HAP-1 (cell line): Measurements from ENCODE around the gene RIMS3.

Source experiments
- DNase-seq, 2 experiments: peaks; one replicate each; pipeline ENCODE4 v3.0.0-alpha.2; 2016 to 2020; ENCODE audit warnings: low spot score in 2 of 2
- H3K27me3 ChIP-seq: fragments of 250-450 bp; sonication (Bioruptor Pico); 2 replicates; pipeline ENCODE4 v1.5.1; 2020; ENCODE audit warnings: low read depth, mild to moderate bottlenecking, moderate library complexity
- H3K36me3 ChIP-seq: fragments of 250-450 bp; sonication (Bioruptor Pico); replicated peaks from 2 replicates; pipeline ENCODE4 v1.5.1; 2020; ENCODE audit warnings: mild to moderate bottlenecking
- H3K4me1 ChIP-seq: fragments of 250-450 bp; sonication (Bioruptor Pico); 2 replicates; pipeline ENCODE4 v1.5.1; 2020; ENCODE audit warnings: mild to moderate bottlenecking
- H3K4me3 ChIP-seq: fragments of 250-450 bp; sonication (Bioruptor Pico); 2 replicates; pipeline ENCODE4 v1.5.1; 2020; ENCODE audit warnings: mild to moderate bottlenecking, moderate library complexity
- H3K9me3 ChIP-seq: fragments of 250-450 bp; sonication (Bioruptor Pico); 2 replicates; pipeline ENCODE4 v1.5.1; 2020; ENCODE audit warnings: mild to moderate bottlenecking, moderate library complexity
- in situ Hi-C: fragments of 300-500 bp; cut with MboI; formaldehyde crosslinking; loops from 3 replicates; pipeline ENCODE4 v1.14.3; 2020; ENCODE audit warnings: low sequenced_read_pairs, inconsistent platforms, mixed read lengths

The RIMS3 gene

DNA sequence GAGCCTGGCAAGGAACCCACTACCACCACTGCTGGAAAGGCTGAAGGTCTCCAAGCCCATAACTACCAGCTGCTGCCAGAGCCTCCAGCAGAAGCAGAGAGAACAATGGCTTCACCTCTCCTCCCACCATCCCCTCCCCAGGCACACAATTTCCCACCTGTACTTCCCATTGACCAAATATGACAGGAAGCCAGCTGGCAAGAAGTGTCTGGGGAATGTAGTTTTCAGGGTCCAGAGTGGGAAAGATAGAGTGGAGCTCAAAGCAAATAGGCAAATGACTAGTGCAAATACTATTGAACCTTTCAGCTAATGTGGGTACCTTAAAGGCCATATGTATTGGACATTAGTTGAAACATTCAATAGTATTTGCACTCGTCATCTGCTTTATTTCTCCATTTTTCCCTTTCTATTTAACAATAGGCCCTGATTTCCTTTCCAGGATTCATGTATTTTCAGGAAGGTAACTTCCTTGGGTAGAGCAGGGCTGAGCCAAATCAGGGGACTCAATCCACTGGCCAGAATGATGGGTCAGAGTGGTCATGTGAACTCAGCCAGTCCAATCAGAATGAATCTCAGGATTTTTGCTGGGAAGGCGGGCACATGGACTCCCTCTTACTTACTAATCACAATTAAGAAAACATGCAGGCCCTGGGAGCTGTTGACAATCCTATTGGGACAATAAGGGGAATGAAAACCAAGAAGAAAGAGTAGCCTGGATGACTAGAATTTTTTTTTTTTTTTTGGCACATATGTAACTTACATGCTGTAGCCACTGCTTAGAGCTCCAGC is 13.9 kb upstream of the RIMS3 start:
- DNase-seq: no peak
- H3K4me1 ChIP-seq: no peaks in the 10 kb centered on the region
- H3K4me3 ChIP-seq: no peak overlapping the region
- no peaks in the 10 kb centered on the region for H3K9me3 ChIP-seq
- no peaks in the 10 kb centered on the region for H3K36me3 ChIP-seq
- in situ Hi-C loops: no loop called here
- H3K27me3 ChIP-seq: no peaks in the 10 kb centered on the region

DNA sequence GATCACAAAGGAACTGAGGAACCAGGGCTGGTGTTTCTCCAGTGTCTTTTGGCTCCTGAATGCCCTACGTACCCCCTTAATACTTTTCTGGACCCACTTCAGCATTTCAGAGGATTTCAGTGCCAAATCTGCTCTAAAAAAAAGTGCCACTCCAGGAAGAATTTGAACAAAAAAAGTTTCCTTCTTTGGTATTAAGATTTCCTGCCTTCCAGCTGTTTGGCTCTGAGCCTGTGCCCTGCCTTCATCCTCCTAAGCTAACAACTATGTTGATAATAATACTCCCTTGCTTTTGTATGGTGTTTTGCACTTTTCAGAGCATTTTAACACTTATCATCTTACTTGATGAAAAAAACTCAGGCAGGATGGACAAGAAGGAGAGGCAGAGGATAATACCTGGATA is 11.0 kb upstream of the RIMS3 start:
- H3K27me3 ChIP-seq: no peaks in the 10 kb centered on the region
- no peaks in the 10 kb centered on the region for H3K9me3 ChIP-seq
- in situ Hi-C loops: no loop called here
- no peaks in the 10 kb centered on the region for H3K36me3 ChIP-seq
- DNase-seq: no peak
- no peak overlapping the region for H3K4me3 ChIP-seq
- no peaks in the 10 kb centered on the region for H3K4me1 ChIP-seq

DNA sequence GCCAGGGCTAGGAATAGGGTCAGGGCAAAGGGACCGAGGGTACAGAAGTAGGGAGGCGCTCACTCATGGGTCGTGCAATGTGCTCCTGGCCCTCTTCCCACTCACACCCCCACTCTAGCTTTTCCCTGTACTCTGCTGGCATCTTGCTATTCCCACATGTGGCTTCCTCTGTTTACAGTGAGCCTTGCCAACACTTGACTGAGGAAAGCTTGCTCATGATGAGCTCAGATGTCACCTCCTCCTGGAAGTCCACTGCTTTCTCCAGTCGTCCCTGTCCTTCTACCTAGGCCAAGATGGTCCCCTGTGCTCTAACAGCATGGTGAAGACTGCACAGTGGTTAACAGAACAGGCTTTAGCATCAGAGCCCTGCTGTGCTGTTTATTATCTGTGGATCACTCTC is 8.0 kb upstream of the RIMS3 start:
- Histone ChIP-seq H3K27me3 (peaks cover 2% of the 10 kb centered on the region; the same call in 1 of the 2 replicates), H3K4me3 (no peak overlapping the region), H3K4me1 (peaks cover 3% of the 10 kb centered on the region), H3K9me3 (no peaks in the 10 kb centered on the region), H3K36me3 (no peaks in the 10 kb centered on the region)
- no peak for DNase-seq
- in situ Hi-C loops: no loop called here

DNA sequence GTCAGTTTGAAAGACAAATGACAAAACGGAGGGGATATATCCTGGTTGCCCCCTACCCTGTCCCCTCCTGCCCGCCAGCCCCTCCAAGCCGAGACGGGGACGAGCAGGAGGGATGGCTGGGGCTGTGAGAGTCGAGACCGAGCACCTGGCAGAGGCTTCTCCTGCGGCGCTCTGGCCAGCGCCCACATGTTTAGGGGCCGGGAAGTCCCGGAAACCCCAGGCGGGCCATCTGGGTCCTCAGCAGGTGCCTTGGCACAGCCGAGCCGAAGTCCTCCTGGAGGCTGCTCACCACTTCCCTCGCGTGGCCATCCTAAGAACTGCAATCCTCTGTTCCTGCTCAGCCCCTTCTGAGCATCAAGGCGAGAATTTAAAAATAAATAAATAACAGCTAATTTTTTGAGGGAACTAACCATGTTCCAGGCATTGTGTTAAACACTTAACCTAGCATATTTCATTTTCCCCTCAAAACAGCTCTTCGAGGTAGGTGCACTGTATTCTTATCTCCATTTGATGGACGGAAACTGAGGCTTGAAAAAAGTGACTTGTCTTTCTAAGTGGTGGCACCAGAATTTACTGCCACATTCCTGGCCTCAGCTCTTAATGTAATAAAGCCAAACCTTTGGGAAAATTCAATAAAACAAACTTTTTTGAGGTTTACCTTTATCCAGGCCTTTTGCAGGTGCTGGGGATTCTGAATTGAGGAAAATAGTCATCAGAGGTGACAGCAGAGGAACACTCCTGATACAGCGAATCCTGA is 3.5 kb upstream of the RIMS3 start:
- peaks cover 6% of the 10 kb centered on the region for H3K4me1 ChIP-seq
- H3K36me3 ChIP-seq: no peaks in the 10 kb centered on the region
- H3K9me3 ChIP-seq: no peaks in the 10 kb centered on the region
- in situ Hi-C loops: no loop called here
- DNase-seq: peak; percentile 47 to 89
- H3K4me3 ChIP-seq: peak overlapping the region; percentile 21
- H3K27me3 ChIP-seq: peaks cover 2% of the 10 kb centered on the region; the same call in 1 of the 2 replicates

DNA sequence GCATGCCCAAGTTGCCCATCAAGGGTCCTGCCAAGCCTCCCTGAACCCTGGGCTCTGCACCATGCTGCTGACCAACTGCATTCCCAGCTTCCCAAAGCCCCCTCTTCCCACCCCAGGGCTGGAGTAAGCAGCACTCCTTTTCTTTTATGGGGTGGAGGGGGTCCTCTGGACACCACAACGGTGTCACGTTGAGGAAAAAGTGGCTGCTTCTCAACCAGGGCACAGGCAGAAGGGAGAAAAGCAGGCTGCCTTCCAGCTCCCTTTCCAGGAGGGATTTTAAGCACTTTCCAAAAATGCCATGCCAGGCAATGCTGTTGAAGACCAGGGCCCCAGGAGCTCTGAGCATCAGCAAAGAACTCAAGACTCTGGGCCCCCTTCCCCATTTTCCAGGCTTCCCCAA is 691 bp downstream of the RIMS3 start:
- H3K4me3 ChIP-seq: peak overlapping the region; percentile 39
- in situ Hi-C loops: no loop called here

DNA sequence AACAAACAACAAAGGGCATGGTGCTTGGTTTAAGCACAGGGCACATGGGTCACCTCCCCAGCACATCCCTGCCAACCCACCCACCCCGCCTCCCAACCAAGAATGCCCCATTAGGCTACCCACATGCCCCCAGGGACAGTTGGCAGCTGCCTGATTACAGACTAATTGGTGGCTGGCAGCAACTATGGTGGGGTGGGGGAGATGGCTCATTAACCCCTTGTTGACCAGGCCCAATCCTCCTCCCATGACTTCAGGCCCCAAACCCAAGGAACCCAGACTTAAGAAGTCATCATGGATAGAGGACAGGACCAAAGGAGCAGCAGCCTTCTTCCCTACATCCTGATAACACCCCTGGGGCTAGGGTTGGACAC is 1.3 kb downstream of the RIMS3 start:
- Histone ChIP-seq H3K4me1 (peaks cover 6% of the 10 kb centered on the region), H3K4me3 (no peak overlapping the region), H3K27me3 (no peaks in the 10 kb centered on the region), H3K36me3 (no peaks in the 10 kb centered on the region), H3K9me3 (no peaks in the 10 kb centered on the region)
- DNase-seq: no peak
- in situ Hi-C loops: no loop called here

More for the DNA sequence above, 691 bp downstream of the RIMS3 start:
- peaks cover 2% of the 10 kb centered on the region; the same call in 1 of the 2 replicates for H3K27me3 ChIP-seq
- peaks cover 6% of the 10 kb centered on the region for H3K4me1 ChIP-seq
- H3K9me3 ChIP-seq: no peaks in the 10 kb centered on the region
- no peaks in the 10 kb centered on the region for H3K36me3 ChIP-seq
- DNase-seq: no peak

DNA sequence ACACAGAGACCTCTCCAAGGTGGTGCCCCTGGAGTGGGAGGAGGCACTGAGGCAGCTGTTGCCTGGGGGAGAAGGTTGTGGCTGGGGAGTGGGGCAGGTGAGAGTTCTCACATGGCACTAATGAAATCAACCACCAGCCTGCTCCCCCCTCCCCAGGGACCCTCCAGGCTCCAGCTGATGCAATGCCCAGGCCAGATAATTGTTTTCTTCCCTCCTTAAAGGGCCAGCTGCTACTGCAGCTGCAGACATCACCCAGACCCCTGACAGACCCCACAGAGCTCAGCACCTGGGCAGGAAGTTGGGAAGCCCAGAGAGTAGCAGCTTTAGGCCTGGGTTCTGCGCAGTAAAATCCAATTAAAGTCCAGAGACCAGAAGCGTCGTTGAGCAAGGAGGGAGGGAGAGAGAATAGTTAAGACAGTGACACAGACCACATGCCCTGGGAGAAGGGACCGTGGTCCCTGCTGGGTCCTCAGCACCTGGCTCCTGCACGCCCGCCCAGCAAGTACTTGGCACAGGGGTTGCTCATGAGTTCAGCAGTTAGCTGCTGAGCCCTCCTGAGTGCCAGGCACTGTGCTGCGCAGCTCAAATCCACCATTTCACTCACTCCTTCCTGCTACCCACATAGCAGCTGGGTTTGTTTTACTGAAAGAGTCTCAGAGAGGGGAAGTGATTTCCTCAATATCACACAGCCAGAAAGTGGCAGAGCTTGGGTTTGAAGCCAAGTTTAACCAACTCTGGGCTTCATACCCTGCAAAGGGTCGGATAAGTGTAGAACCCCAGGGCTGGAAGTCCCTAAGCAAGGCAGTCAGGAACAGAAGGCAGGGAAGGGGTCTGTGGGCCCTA is 1.9 kb downstream of the RIMS3 start:
- Histone ChIP-seq H3K4me1 (peaks cover 4% of the 10 kb centered on the region; the same call in 1 of the 2 replicates), H3K4me3 (no peak overlapping the region), H3K36me3 (no peaks in the 10 kb centered on the region), H3K9me3 (no peaks in the 10 kb centered on the region), H3K27me3 (no peaks in the 10 kb centered on the region)
- in situ Hi-C loops: no loop called here
- no peak for DNase-seq

DNA sequence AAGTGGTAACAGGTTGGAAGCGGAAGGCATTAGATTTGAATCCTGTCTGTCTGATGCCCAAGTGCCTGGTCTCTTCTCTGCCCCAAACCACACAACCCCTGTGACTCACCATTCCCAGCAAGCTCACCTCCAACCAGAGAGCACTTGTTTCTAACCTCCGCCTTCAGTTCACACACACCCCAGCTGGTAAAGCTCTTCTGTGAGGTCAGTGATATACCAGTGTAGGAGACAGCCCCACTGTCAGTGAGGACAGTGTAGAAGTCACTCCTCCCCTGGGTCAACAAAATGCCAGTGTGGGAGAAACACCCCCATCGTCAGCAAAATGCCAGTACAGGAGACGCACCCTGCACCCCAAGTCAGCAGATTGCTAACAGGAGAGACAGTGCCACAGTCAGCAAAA is 2.6 kb downstream of the RIMS3 start:
- DNase-seq: no peak
- Histone ChIP-seq H3K4me1 (peaks cover 3% of the 10 kb centered on the region; the same call in 1 of the 2 replicates), H3K36me3 (no peaks in the 10 kb centered on the region), H3K9me3 (no peaks in the 10 kb centered on the region), H3K4me3 (no peak overlapping the region), H3K27me3 (no peaks in the 10 kb centered on the region)
- in situ Hi-C loops: no loop called here

DNA sequence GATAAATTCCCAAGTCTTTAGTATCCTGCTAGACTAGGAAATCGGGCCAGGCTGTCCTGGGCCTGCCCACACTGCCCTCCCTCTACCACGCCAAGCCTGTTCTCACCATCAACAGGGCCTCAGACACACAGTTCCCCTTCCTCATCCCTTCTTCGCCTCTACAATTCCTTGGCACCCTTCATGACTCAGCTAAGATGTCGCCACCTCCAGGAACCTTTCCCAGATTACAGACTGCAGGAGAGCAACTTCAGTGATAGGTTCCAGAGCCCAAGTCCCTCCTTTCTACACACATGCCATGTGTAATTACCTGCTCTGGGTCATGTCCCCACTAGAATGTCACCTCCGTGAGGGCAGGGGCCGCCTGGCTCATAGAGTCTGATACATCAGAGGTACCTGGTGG is 3.3 kb downstream of the RIMS3 start:
- Histone ChIP-seq H3K36me3 (no peaks in the 10 kb centered on the region), H3K27me3 (no peaks in the 10 kb centered on the region), H3K4me3 (no peak overlapping the region), H3K9me3 (no peaks in the 10 kb centered on the region), H3K4me1 (peaks cover 3% of the 10 kb centered on the region; the same call in 1 of the 2 replicates)
- no peak for DNase-seq
- in situ Hi-C loops: no loop called here

DNA sequence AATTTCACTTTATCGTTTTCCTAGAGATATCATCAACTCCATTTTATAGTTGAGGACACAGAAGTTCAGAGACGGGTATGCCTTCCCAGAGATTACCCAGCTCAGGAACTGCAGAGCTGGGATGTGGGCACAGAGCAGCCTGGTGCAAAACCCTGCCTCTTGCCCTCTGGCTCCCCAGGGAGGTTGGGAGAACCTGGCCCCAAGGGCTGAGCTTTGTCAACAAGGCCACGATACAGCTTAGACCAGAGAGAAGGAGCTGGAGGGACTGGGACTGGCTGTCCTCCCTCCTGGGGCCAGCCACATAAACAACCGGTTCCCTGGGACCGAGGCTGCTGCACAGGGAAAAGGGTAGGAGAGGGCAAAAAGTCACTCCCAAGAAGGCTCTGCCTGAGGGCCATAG is 3.8 kb downstream of the RIMS3 start:
- peaks cover 3% of the 10 kb centered on the region; the same call in 1 of the 2 replicates for H3K4me1 ChIP-seq
- H3K36me3 ChIP-seq: no peaks in the 10 kb centered on the region
- H3K9me3 ChIP-seq: no peaks in the 10 kb centered on the region
- no peak for DNase-seq
- in situ Hi-C loops: no loop called here
- H3K4me3 ChIP-seq: no peak overlapping the region
- H3K27me3 ChIP-seq: no peaks in the 10 kb centered on the region

DNA sequence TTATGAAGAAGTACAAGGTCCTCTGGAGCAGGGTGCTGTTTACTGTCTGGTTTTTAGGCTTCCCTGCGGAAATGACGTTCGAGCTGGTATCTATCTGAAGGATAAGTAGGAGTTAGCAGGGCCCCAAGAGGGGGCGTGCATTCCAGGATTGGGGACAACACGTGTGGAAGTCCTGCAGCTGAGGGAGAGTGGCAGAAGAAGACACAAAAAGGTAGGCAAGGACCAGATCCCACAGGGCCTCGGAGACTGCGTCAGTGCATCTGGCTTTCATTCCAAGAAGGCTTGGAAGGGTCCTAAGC is 5.9 kb downstream of the RIMS3 start:
- Histone ChIP-seq H3K9me3 (no peaks in the 10 kb centered on the region), H3K27me3 (no peaks in the 10 kb centered on the region), H3K36me3 (no peaks in the 10 kb centered on the region), H3K4me3 (no peak overlapping the region), H3K4me1 (no peaks in the 10 kb centered on the region)
- DNase-seq: no peak
- in situ Hi-C loops: no loop called here

DNA sequence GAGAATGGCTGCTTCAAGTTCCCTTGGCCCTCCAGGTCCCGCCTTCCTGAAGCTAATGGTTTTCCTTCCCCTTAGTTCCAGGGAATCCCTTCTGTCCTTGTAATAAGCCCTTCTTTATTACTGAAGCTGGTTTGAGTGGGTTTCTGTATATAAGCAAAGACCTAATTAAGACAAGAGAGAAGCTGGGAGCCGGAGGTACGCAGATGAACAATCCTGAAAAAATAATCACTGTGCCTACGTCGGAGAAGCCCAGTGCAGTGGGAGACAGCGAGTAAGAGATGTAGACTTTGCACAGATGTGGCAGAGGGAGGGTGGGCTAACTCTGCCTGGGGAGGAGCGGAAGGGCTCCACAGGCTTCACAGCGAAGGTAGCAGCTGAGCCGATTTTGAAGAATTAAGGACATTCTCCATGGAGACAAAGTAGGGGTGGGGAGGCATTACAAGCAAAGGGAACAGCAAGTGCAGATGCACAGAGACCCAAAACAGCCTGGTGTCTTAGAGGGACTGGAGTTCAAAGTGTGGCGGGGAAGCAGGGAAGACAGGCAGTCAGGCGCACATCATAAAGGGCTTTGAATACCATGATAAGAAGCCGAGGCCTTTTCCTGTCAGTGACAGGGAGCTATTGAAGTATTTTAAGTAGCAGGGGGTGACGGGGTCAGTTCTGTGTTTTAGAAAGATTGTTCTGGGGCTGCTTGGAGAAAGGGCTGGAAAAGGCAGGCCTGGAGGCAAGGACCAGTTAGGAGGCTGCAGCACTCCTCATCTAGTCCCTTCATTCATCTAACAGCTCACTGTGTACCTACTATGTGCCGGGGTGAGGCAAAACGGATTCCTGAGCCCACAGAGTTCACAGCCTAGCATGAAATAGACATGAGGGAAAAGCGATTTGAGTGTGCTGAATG is 6.5 kb downstream of the RIMS3 start:
- in situ Hi-C loops: no loop called here
- no peak overlapping the region for H3K4me3 ChIP-seq
- no peak for DNase-seq
- H3K27me3 ChIP-seq: no peaks in the 10 kb centered on the region
- no peaks in the 10 kb centered on the region for H3K9me3 ChIP-seq
- H3K4me1 ChIP-seq: no peaks in the 10 kb centered on the region
- no peaks in the 10 kb centered on the region for H3K36me3 ChIP-seq

DNA sequence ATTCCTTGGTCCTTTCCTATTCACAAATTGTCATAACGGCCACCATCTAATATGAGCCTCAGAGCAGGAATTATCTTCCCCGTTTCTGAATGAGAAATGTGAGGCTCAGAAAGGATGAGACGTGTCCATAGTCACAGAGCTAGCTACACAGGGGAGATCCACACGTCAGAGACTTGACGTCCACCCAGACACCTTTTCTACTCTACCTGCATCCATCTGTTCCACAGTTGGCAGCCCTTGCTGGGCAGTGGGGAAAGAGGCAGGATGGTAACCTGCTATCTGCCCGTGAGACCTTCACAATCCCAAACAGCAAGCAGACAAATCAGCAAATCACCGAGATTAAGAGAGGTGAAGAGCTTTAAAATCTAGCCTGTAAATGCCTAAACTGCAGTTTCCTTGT is 8.4 kb downstream of the RIMS3 start:
- H3K36me3 ChIP-seq: no peaks in the 10 kb centered on the region
- in situ Hi-C loops: no loop called here
- H3K4me1 ChIP-seq: no peaks in the 10 kb centered on the region
- no peaks in the 10 kb centered on the region; the same call in 1 of the 2 replicates for H3K27me3 ChIP-seq
- H3K9me3 ChIP-seq: no peaks in the 10 kb centered on the region
- DNase-seq: no peak
- no peak overlapping the region for H3K4me3 ChIP-seq
